Kidney glomerular epithelial cell (primary cell): Measurements from ENCODE around the gene TIE1.
"Not testable (repeated sequence)": the region's sequence is repeated elsewhere in the genome, so short reads cannot be mapped to it uniquely, and the experiment has no call there.

Experiments used
- DNase-seq: peaks from one replicate; lab custom pipeline; 2025; lab: John Stamatoyannopoulos, UW

The TIE1 gene

GRCh38 chr1:43363283-43363934, 62.6 kb downstream of the TIE1 start:
- no peak for DNase-seq

DNA sequence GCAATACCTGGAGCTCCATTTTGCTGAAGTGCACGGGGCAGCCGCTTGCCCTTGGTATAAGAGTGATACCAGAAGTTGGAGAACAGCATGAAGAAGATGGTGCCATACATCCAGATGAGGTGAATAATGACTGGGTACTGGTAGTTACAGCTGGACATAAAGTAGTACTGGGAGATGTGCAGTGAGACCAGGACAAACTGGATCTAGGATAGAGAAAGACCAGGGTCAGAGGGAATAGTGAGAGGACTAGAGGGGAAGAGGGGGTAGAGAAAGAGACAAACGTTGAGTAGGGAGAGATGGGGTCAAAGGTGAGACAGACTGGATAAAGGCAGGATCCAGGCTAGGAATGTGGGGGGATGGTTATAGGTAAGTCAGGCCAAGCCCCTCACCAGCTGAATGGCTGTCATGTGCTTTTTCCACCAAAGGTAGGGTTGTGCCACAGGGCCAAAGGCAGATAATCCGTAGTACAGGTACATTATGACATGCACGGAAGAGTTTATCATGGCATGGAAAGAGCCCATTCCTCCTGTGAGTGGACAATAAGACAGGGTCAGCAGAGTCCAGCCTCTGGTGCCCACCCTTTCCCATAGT, 63.2 kb downstream of the TIE1 start:
- DNase-seq: no peak

DNA sequence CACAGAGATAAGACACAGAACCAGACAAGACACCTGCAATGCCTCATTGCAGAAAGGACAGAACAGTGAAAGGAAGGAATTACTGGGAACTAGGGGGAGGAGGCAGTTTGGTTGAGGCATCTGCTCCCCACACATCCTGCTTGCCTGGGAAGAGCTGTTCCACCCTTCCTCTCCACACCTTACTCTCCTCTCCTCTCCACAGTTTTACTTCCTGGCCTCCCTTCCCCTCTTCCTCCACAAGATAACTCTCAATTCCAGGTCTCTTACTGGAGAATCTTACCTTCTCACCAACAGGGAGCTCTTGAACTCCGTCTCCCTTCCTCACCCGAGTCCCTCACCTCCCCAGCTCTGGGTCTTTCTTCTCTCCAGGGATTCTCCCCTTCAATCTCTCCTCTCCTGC, 64.9 kb downstream of the TIE1 start:
- DNase-seq: no peak

DNA sequence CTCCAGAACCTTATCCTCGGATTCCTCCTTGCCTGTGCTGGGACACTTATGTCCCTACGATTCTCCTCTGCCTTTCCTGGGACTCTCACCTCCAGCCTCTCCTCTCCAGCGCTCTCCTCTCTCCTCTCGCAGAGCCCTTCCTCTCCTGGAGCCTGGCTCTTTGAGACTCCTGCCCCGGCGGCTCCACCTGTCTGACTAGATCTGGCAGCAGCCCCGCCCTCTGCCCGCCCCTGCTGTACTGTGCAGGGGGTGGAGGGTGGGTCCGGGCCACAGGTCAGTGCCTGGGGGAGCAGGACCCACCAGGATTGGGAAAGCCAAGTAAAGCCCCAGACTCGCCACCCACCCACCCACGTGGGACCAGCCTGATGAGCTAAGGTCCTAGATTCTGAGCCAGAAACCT, 65.4 kb downstream of the TIE1 start:
- DNase-seq: no peak

DNA sequence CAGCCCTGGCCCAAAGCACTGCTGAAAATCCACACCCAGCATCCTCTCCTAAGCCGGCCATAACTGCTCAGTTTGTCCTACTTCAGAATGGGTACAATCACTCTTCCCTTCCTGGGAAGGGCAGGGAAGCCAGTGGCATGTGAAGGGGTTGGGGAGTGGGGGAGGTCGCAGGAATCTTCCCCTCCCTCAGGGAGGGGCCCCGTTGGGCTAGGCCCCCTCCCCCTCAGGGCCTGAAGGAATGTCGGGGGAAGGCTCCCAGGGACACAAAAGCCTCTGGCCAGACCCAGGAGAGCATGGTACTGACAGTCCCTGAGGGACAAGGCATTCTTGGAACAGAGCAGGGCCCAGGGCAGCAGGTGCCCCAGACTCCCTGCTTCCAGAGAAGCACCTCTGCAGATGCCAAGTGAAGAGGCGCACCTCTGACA, 65.8 kb downstream of the TIE1 start:
- no peak for DNase-seq

- DNase-seq: peak; percentile 52
Observed at GRCh38 chr1:43367026-43367903, 66.5 kb downstream of the TIE1 start.

DNA sequence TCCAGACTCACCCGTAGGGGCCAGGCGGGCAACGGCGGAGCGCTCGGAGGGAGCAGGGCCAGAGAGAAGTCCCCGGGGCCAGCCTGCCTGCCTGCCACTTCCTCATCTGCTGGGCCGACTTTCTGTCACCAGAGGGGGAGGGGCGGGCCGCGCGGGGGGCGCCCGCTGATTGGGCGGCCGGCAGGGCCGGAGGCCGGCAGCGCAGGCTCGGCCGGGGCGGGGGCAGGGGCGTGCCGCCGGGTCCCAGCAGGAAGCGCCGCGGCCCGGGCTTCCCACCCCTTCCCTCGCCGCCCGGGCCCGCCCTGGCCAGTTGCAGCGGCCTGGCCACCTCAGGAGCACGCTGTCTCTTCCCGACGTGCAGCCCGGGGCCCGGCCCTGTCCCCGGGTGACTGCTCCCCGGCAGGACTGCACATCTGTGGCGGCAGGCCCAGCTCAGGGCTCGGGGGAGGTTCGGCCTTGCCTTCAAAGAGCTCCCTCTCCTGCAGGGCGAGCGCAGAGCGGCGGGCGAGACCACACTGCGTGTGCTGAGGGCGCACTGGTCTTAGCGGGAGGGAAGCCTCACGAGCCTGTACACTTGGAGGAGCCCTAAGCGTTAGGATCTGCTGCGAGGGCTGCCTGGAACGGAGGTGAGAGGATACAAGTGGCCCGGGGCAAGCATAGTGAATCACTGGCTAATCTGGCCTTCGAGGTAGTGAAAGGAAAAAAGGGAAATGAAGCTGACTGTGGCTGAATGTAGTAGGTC, 67.3 kb downstream of the TIE1 start, which contains the start of gene ELOVL1:
TSS of gene ELOVL1 (minus strand) at position 108 of the 742 bp plus-strand sequence. CDS start 2,402 bp downstream, outside the sequence.
- peak; percentile 72 for DNase-seq

- DNase-seq: peak; percentile 49
Observed at GRCh38 chr1:43368646-43369020, 67.9 kb downstream of the TIE1 start.

GRCh38 chr1:43369779-43370178, 69.0 kb downstream of the TIE1 start:
- DNase-seq: not testable (repeated sequence)

DNA sequence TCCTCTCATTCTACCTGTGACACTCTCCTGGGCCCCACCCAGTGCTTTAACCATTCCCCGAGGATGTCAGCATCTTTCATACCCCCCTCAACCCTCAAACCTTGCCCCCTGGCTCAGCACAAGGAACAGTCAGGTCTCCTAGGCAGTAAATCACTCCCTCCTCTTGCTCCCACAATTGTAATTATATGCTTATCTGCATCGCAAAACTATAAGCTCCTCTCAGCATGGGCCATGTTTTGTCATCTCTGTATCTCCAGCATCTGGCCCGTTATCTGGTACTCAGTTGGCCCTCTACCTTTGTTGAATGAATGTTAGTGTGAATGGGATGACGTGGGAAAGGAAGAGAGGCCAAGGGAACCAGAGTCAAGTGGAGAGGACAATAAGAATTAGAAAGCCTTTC, 69.8 kb downstream of the TIE1 start:
- DNase-seq: no peak

DNA sequence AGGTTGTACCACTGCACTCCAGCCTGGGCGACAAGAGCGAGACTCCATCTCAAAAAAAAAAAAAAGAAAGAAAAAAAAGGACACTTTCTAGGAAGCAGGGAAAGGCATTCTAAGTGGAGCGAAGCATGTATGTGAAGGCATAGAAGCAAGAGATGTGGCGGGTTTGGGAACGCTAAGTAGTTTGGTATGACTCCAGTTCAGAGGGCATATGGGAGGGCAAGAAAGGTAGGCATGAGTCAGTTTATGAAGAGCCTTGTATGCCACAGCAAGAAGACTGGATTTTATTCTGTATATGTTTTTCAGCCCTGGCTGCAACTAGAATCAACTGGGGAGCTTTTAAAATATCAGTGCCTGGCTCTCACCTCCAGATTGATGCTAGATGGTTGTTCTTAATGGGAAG, 71.4 kb downstream of the TIE1 start:
- DNase-seq: peak; percentile 7
